GM21515 (cell line): ENCODE results near the gene FGD5.

ENCODE experiments used
- ATAC-seq: cut with Tn5 transposase; IDR thresholded peaks from one replicate; pipeline ENCODE4 v1.9.1; 2021; ENCODE audit not compliant: unreplicated experiment

The FGD5 gene

GRCh38 chr3:14823910-14824629 is 5.3 kb downstream of the FGD5 start:
- no peak for ATAC-seq

- no peak for ATAC-seq
Observed at GRCh38 chr3:14824646-14825045, 5.9 kb downstream of the FGD5 start.

- no peak for ATAC-seq
Observed at GRCh38 chr3:14826069-14826468, 7.3 kb downstream of the FGD5 start.

- ATAC-seq: no peak
Observed at GRCh38 chr3:14827776-14828175, 9.0 kb downstream of the FGD5 start.

DNA sequence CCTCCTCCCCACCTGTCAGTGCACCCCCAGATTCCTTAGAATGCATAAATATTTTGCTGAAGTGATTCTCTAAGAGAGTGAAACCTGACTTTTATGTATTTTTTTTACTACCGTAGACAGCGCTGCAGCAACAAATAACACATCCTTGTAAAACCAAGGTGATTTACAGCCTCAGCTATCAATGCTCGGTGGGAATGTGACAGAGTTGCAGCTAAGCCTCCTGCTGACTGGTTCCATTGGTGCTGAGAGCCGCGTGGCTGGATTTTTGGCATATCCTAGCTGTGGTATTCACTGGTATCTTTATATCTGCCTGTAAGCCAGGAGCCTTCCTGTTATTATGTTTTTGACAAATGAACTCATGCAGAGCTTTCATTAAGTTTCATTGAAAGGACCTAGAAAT is 11.0 kb downstream of the FGD5 start:
- no peak for ATAC-seq

DNA sequence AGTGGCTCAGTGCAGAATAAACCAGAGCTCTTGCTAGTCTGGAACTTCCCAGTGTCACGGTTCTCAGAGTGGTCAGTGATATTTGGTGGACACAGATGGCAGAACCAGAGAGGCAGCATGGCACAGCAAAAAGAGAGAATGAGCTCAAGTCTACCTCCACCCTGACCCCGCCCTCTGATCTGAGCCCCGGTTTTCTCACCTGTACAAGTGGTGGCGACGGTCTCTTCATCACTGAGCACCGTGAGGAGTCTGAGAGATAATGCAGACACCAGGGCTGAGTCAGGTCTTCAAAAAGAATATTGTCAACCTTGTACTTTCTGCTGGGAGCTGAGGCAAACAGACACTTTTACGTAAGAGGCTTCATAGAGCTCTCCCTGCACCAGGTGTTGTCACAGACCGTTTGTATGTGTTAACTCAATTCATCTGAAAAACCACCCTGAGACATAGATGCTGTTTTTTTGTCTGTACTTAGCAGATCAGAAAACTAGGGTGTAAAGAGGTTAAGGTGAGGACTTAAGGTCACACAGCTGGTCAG is 13.2 kb downstream of the FGD5 start:
- no peak for ATAC-seq

- no peak for ATAC-seq
Observed at GRCh38 chr3:14832975-14833722, 14.4 kb downstream of the FGD5 start.

- ATAC-seq: no peak
Observed at GRCh38 chr3:14834121-14834520, 15.4 kb downstream of the FGD5 start.

DNA sequence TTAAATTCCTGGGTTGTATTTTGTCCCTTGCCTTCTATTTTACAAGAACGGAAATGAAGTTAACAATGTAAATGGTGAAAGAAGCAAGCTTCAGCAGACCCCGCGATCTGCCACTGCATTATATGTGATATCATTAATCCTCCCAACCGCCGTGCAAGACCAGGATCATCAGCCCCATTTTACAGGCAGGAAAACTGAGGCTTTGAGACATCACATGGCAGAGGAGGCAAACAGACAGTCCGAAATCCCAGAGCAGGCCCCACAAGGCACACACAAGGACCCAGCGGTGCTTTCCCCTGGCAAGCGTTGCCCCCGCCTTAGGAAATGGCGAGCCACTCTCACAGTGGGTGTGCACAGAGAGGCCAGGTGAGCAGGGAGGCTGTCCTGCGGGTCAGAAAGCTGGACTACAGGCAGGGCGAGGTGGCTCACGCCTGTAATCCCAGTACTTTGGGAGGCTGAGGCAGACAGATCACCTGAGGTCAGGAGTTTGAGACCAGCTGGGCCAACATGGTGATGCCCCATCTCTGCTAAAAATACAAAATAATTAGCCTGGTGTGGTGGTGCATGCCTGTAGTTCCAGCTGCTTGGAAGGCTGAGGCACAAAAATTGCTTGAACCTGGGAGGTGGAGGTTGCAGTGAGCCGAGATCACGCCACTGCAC is 16.2 kb downstream of the FGD5 start:
- ATAC-seq: no peak

DNA sequence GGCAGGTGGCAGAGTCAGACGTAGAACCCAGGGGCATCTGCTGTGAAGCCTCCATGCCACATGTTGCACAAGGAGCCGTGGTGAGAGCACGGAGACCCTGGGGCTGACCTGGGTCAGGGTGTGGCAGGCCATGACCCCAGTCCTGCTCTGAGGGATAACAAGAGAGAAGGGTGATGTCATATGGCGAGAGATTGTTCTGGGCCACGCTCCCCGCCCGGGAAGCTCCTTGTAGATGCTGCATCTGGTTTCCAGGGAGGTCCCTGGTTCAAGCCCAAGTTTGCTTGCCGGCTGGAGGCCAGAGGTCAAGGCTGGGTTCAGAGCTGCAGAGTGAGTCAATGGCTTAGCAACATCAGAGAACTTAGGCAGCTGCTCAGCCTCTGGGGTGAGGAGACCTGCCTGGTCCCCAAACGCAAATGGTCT is 17.3 kb downstream of the FGD5 start:
- no peak for ATAC-seq

- no peak for ATAC-seq
Observed at GRCh38 chr3:14837186-14837877, 18.6 kb downstream of the FGD5 start.

- no peak for ATAC-seq
Observed at GRCh38 chr3:14837878-14838258, 19.1 kb downstream of the FGD5 start.

DNA sequence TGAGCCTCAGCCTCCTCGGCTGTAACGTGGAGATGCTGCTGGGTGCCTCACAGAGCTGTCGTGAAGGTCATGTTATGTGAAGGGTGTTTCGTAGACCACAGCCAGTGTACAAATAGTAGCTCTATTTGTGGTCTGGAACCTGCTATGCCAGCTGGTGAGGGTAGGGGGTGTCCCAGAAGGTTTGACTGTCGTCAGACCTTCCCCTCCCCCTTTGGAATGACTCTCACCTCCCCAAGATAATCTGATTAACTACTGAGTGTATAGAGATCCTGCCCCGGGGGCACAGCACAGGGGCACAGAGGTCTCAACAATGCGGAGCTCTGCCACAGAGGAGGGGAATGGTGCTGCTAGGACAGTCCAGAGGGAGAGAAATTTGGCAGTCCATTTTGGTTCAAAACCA is 20.5 kb downstream of the FGD5 start:
- ATAC-seq: no peak

- ATAC-seq: no peak
Observed at GRCh38 chr3:14841836-14842235, 23.1 kb downstream of the FGD5 start.

GRCh38 chr3:14842277-14842676 is 23.5 kb downstream of the FGD5 start:
- no peak for ATAC-seq

- ATAC-seq: no peak
Observed at GRCh38 chr3:14843321-14843720, 24.6 kb downstream of the FGD5 start.

- ATAC-seq: no peak
Observed at GRCh38 chr3:14844386-14845170, 25.8 kb downstream of the FGD5 start.

DNA sequence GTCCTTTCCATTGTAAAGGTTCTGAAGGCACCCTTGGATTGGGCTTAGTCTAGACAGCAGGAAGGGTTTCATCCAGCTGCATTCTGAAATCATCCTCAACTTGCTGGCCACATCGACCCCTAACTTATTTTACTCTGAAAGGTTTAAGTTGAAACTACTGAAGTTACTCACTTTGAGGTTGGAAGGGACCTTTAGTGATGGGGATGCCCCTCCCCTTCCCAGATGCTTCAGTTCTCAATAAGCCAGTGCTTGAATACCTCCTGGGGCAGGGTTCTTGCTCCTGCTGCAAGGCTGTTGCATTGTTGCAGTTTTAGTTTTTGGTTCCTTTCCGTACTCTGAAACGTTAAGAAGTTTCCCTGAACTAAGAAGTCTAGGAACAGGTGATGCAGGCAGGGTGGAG is 26.4 kb downstream of the FGD5 start:
- ATAC-seq: no peak

GRCh38 chr3:14845826-14846225 is 27.1 kb downstream of the FGD5 start:
- no peak for ATAC-seq

GRCh38 chr3:14846226-14846880 is 27.6 kb downstream of the FGD5 start:
- ATAC-seq: no peak
